B cell (primary cell): ENCODE data around the gene RAI1. TPM values are rescaled to one million over a fixed set of nuclear protein-coding genes. Genes with fewer than 3 reads are reported as not detected.

Experiments used
- ATAC-seq: fragments of 200-7000 bp; cut with Tn5 transposase; one replicate; pipeline ENCODE4 v1.10.0; 2021; ENCODE audit warnings: low read depth, mild to moderate bottlenecking, moderate number of reproducible peaks, moderate library complexity
- CTCF ChIA-PET: fragments of 350-600 bp; sonication (Branson Sonifier 250); formaldehyde crosslinking; loops from one replicate; lab custom pipeline; 2021; ENCODE audit warnings: antibody characterized with exemption, inconsistent platforms; lab: Charles Lee
- POLR2A ChIA-PET: fragments of 350-600 bp; sonication (Branson Sonifier 250); formaldehyde crosslinking; loops from one replicate; lab custom pipeline; 2021; ENCODE audit warnings: antibody characterized with exemption; lab: Charles Lee
- DNase-seq: peaks from one replicate; pipeline ENCODE4 v3.0.0; 2013
- H2AFZ ChIP-seq: 2 replicates; pipeline ENCODE4 v1.6.1; 2012; ENCODE audit warnings: mild to moderate bottlenecking, low read depth, low read length; ENCODE audit not compliant: insufficient read depth, poor library complexity, severe bottlenecking
- H3K27ac ChIP-seq, 2 donors: 1 replicate in 1 of 2; 2 replicates in 1 of 2; pipeline ENCODE4 v1.5.1; 2012 to 2013; ENCODE audit warnings: low read length in 2 of 2, mild to moderate bottlenecking in 2 of 2, moderate library complexity in 1 of 2
- H3K27me3 ChIP-seq, 4 experiments: fragments of 200-600 bp in 1 of 4; sonication (generic) in 1 of 4; replicated peaks in 1 of 4; 1 replicate in 2 of 4; 2 replicates in 2 of 4; pipeline versions ENCODE4 v1.6.1 to v1.7.0; 2013 to 2016; ENCODE audit warnings: low read length in 3 of 4, mild to moderate bottlenecking in 2 of 4, mixed read lengths in 1 of 4, moderate library complexity in 1 of 4; ENCODE audit not compliant: insufficient read depth in 4 of 4, control insufficient read depth in 3 of 4; ENCODE audit errors: control extremely low read depth in 1 of 4
- H3K36me3 ChIP-seq, 2 experiments: replicated peaks in 1 of 2; 1 replicate in 1 of 2; 2 replicates in 1 of 2; pipeline versions ENCODE4 v1.6.1 to v1.7.1; 2013; ENCODE audit warnings: low read length in 1 of 2; ENCODE audit not compliant: insufficient read depth in 2 of 2, control insufficient read depth in 1 of 2; ENCODE audit errors: control extremely low read depth in 1 of 2, extremely low read depth in 1 of 2
- H3K4me1 ChIP-seq, 2 donors: fragments of 200-600 bp in 1 of 2; sonication (generic) in 1 of 2; 1 replicate in 1 of 2; 2 replicates in 1 of 2; pipeline versions ENCODE4 v1.5.1 to v1.6.1; 2013 to 2017; ENCODE audit warnings: low read length in 2 of 2; ENCODE audit not compliant: control insufficient read depth in 2 of 2, insufficient read depth in 2 of 2
- H3K4me2 ChIP-seq: replicated peaks from 2 replicates; pipeline ENCODE3; 2012; ENCODE audit warnings: mild to moderate bottlenecking, low read depth, low read length; ENCODE audit not compliant: poor library complexity, severe bottlenecking
- H3K4me3 ChIP-seq, 5 experiments: fragments of 200-600 bp in 1 of 5; sonication (generic) in 1 of 5; 1 replicate in 3 of 5; 2 replicates in 2 of 5; pipeline versions ENCODE4 v1.5.1 to v1.7.0; 2011 to 2016; ENCODE audit warnings: low read length in 4 of 5, mild to moderate bottlenecking in 4 of 5, low read depth in 2 of 5, control low read depth in 1 of 5, moderate library complexity in 1 of 5; ENCODE audit not compliant: insufficient read depth in 1 of 5; ENCODE audit errors: control extremely low read depth in 1 of 5, extremely low read depth in 1 of 5
- H3K79me2 ChIP-seq: fragments of 200-600 bp; sonication (generic); one replicate; pipeline ENCODE4 v1.6.0; 2016; ENCODE audit warnings: low read length; ENCODE audit not compliant: control insufficient read depth, insufficient read depth
- H3K9ac ChIP-seq: fragments of 200-600 bp; sonication (generic); 2 replicates; pipeline ENCODE4 v1.6.1; 2017; ENCODE audit warnings: mild to moderate bottlenecking, low read length, moderate library complexity
- H3K9me3 ChIP-seq, 3 donors: one replicate each; pipeline versions ENCODE4 v1.6.1 to v1.7.1; 2013; ENCODE audit warnings: low read length in 2 of 3; ENCODE audit not compliant: control insufficient read depth in 2 of 3, insufficient read depth in 1 of 3; ENCODE audit errors: control extremely low read depth in 1 of 3
- H4K20me1 ChIP-seq: 2 replicates; pipeline ENCODE4 v1.6.0; 2012; ENCODE audit warnings: mild to moderate bottlenecking, low read length; ENCODE audit not compliant: insufficient read depth, control insufficient read depth, poor library complexity, severe bottlenecking
- H3K27ac Mint-ChIP-seq: one replicate; pipeline ENCODE4 v1.8.0; 2021; ENCODE audit warnings: mixed read lengths
- H3K27me3 Mint-ChIP-seq: one replicate; pipeline ENCODE4 v1.8.0; 2021; ENCODE audit warnings: mixed read lengths
- H3K4me1 Mint-ChIP-seq: one replicate; pipeline ENCODE4 v1.8.0; 2021; ENCODE audit warnings: mixed read lengths
- H3K4me3 Mint-ChIP-seq: one replicate; pipeline ENCODE4 v1.8.0; 2021; ENCODE audit warnings: mixed read lengths
- H3K9me3 Mint-ChIP-seq: one replicate; pipeline ENCODE4 v1.8.0; 2022; ENCODE audit warnings: mixed read lengths; ENCODE audit not compliant: insufficient read depth
- CTCF ChIP-seq: fragments of 200-600 bp; IDR thresholded peaks from one replicate; pipeline ENCODE4 v1.8.0; 2022; ENCODE audit warnings: antibody characterized with exemption, mild to moderate bottlenecking
- EZH2 ChIP-seq: IDR thresholded peaks from 2 replicates; pipeline ENCODE4 v1.6.1; 2012; ENCODE audit warnings: borderline replicate concordance, low read depth, mild to moderate bottlenecking, moderate library complexity, low read length; ENCODE audit not compliant: insufficient read depth, poor library complexity, severe bottlenecking
- WGBS: methylation state at CpG from one replicate; pipeline ENCODE4 v1.1.5; 2013; ENCODE audit warnings: missing lambda C conversion rate; ENCODE audit not compliant: insufficient coverage; 5-methylcytosine and 5-hydroxymethylcytosine counted together
- intact Hi-C: fragments of 100-400 bp; cut with micrococcal nuclease; formaldehyde crosslinking; loops from one replicate; pipeline ENCODE4 v1.10.0; 2022
- polyA plus RNA-seq: library from polyadenylated mRNA; depleted of rRNA; stranded (reverse); fragments of >200 nt; gene quantifications from 2 replicates; pipeline ENCODE4 v1.2.3, GENCODE V29; 2012
- total RNA-seq, 2 donors: library from RNA; stranded (reverse); fragments of 120-200 nt in 1 of 2; gene quantifications; 1 replicate in 1 of 2; 2 replicates in 1 of 2; pipeline versions ENCODE4 v1.2.3 to v1.2.4, GENCODE V29; 2013 to 2022

The RAI1 gene
- total and polyA plus RNA-seq, 2 donors (not counting 1 experiment from before 2014, with no cell fraction given), result 4.7 to 34.0 TPM

- peaks cover 23% of the 10 kb centered on the region for H3K27me3 Mint-ChIP-seq
- no peak overlapping the region for H3K27ac Mint-ChIP-seq
- Histone ChIP-seq H3K9me3 (no peaks in the 10 kb centered on the region), H3K36me3 (peaks cover 0 to 2% of the 10 kb centered on the region in 2 experiments), H4K20me1 (peaks cover 68% of the 10 kb centered on the region), H3K4me1 (peaks cover 19 to 42% of the 10 kb centered on the region in 2 donors), H3K4me3 (no peak overlapping the region), H3K27me3 (peaks cover 0 to 21% (median 9%) of the 10 kb centered on the region in 4 experiments), H3K9ac (no peak overlapping the region), H3K4me2 (peak overlapping the region; percentile 99), H2AFZ (no peak overlapping the region), H3K79me2 (peaks cover 52% of the 10 kb centered on the region), H3K27ac (no peak overlapping the region)
- intact Hi-C loops, result loop anchor here (5.0 kb wide), 2 partner anchors 34 to 56 kb away; no protein-coding TSS in a partner anchor
- DNase-seq (no peak), ATAC-seq (no peak)
- ChIA-PET POLR2A (no interaction called here), CTCF (no interaction called here)
- TF ChIP-seq CTCF (no peak), EZH2 (no peak)
- peak overlapping the region; percentile 85 for H3K4me3 Mint-ChIP-seq
- peaks cover 45% of the 10 kb centered on the region for H3K4me1 Mint-ChIP-seq
- WGBS, result no CpG with 5 or more reads among the region's 7 CpGs
- H3K9me3 Mint-ChIP-seq, result no peaks in the 10 kb centered on the region
Measured at GRCh38 chr17:17725752-17726457, 44.6 kb downstream of the RAI1 start.

- Histone ChIP-seq H3K27me3 (peaks cover 0 to 18% (median 9%) of the 10 kb centered on the region in 4 experiments), H3K4me2 (no peak overlapping the region), H3K4me3 (no peak overlapping the region), H4K20me1 (peaks cover 62% of the 10 kb centered on the region), H2AFZ (no peak overlapping the region), H3K4me1 (peaks cover 19 to 42% of the 10 kb centered on the region in 2 donors), H3K79me2 (peaks cover 52% of the 10 kb centered on the region), H3K36me3 (peaks cover 0 to 2% of the 10 kb centered on the region in 2 experiments), H3K27ac (no peak overlapping the region), H3K9ac (no peak overlapping the region), H3K9me3 (no peaks in the 10 kb centered on the region)
- no peak for DNase-seq
- Mint-ChIP-seq H3K9me3 (no peaks in the 10 kb centered on the region), H3K4me3 (peak overlapping the region; percentile 27), H3K27me3 (peaks cover 18% of the 10 kb centered on the region), H3K4me1 (peaks cover 43% of the 10 kb centered on the region), H3K27ac (no peak overlapping the region)
- intact Hi-C loops, result loop anchor here (5.0 kb wide), 2 partner anchors 34 to 56 kb away; no protein-coding TSS in a partner anchor
- CTCF ChIA-PET, result interaction anchor here (0.8 kb wide), 1 partner anchor 85 kb away, joined by 4 read pairs; no protein-coding TSS in a partner anchor
- TF ChIP-seq CTCF, result no peak
- no peak for TF ChIP-seq EZH2
- no peak for ATAC-seq
- WGBS, result 81% methylated on average over 4 of the region's 6 CpGs
- POLR2A ChIA-PET, result no interaction called here
Measured at GRCh38 chr17:17726458-17727060, 45.3 kb downstream of the RAI1 start.
